ENCODE results near the gene CLBA1.

CLBA1 gene

GRCh38 chr14:105012171-105012985, 26.8 kb downstream of the CLBA1 start (continued):
- TF ChIP-seq ZBTB11 (tag by site-specific recombination; conservative IDR thresholded peaks at IDR 0.05; ENCODE audit: low read depth) (no peak), ZNF155 (tag by site-specific recombination; IDR thresholded peaks at IDR 0.05) (no peak), PRDM2 (tag by site-specific recombination; IDR thresholded peaks at IDR 0.05; ENCODE audit: borderline replicate concordance) (no peak), ZNF423 (tag by site-specific recombination; IDR thresholded peaks at IDR 0.05) (no peak)

GRCh38 chr14:105013150-105013785, 27.7 kb downstream of the CLBA1 start:
- no peak overlapping the region for H3K4me3 ChIP-seq (ENCODE audit: low read depth, low read length)
- CTCF ChIA-PET, result interaction anchor here (0.6 to 5.7 kb wide), 4 partner anchors 9 to 32 kb away, joined by 3 to 32 read pairs (median 5); no protein-coding TSS in a partner anchor
- H3K4me1 ChIP-seq (ENCODE audit: control insufficient read depth, insufficient read depth, low read length), result peaks cover 16% of the 10 kb centered on the region
- H3K36me3 ChIP-seq (ENCODE audit: control insufficient read depth in 2 of 2, insufficient read depth in 1 of 2, low read length in 2 of 2), result peaks cover 21 to 66% of the 10 kb centered on the region in 2 experiments
- TF ChIP-seq PRDM6 (tag by site-specific recombination; IDR thresholded peaks at IDR 0.05) (no peak), ZNF416 (tag by site-specific recombination; IDR thresholded peaks at IDR 0.05) (no peak), ZBTB44 (tag by site-specific recombination; IDR thresholded peaks at IDR 0.05) (peak; percentile 35; the same call in 1 of the 2 replicates), CTCF (tag by site-specific recombination; IDR thresholded peaks at IDR 0.05) (0 out of 2 replicates have a peak, but pooled peaks have one; percentile 13)
- no peaks in the 10 kb centered on the region for H3K9me3 ChIP-seq (ENCODE audit: control insufficient read depth, insufficient read depth, low read depth, low read length)
- POLR2A ChIA-PET, result interaction anchor here (0.6 kb wide), 2 partner anchors 37 to 73 kb away, joined by 5 read pairs; no protein-coding TSS in a partner anchor
- H3K27ac ChIP-seq (ENCODE audit: extremely low read depth, low read depth, low read length), result no peak overlapping the region
